Measurements from ENCODE around the gene TLDC2.

TLDC2 gene

GRCh38 chr20:36856195-36856594, 19.7 kb upstream of the TLDC2 start:
- TF ChIP-seq POLR2AphosphoS5 (IDR thresholded peaks at IDR 0.05; ENCODE audit: low read depth, low read length) (no peak), FOXP2 (optimal IDR thresholded peaks at IDR 0.05; ENCODE audit: borderline replicate concordance, extremely low read depth, extremely low read length, insufficient read depth) (no peak), REST (IDR thresholded peaks at IDR 0.05; ENCODE audit: insufficient read depth in 1 of 2, low read depth in 2 of 2, low read length in 2 of 2) (no peak), TAF1 (IDR thresholded peaks at IDR 0.05; ENCODE audit: borderline replicate concordance, insufficient read depth, low read length) (no peak), SIN3A (IDR thresholded peaks at IDR 0.05; ENCODE audit: borderline replicate concordance, insufficient read depth, low read length) (no peak)

- no peak for TF ChIP-seq REST (IDR thresholded peaks at IDR 0.05; ENCODE audit: insufficient read depth in 1 of 2, low read depth in 2 of 2, low read length in 2 of 2)
- peak; percentile 76 for TF ChIP-seq FOXP2 (optimal IDR thresholded peaks at IDR 0.05; ENCODE audit: borderline replicate concordance, extremely low read depth, extremely low read length, insufficient read depth)
Observed at GRCh38 chr20:36856691-36857635, 19.0 kb upstream of the TLDC2 start.

GRCh38 chr20:36859282-36859555, 16.7 kb upstream of the TLDC2 start:
- TF ChIP-seq REST (IDR thresholded peaks at IDR 0.05; ENCODE audit: insufficient read depth in 1 of 2, low read depth in 2 of 2, low read length in 2 of 2) (no peak), POLR2AphosphoS5 (IDR thresholded peaks at IDR 0.05; ENCODE audit: low read depth, low read length) (no peak), TAF1 (IDR thresholded peaks at IDR 0.05; ENCODE audit: borderline replicate concordance, insufficient read depth, low read length) (no peak), SIN3A (IDR thresholded peaks at IDR 0.05; ENCODE audit: borderline replicate concordance, insufficient read depth, low read length) (no peak), FOXP2 (optimal IDR thresholded peaks at IDR 0.05; ENCODE audit: borderline replicate concordance, extremely low read depth, extremely low read length, insufficient read depth) (no peak)

- no peak for TF ChIP-seq TAF1 (IDR thresholded peaks at IDR 0.05; ENCODE audit: borderline replicate concordance, insufficient read depth, low read length)
- TF ChIP-seq FOXP2 (optimal IDR thresholded peaks at IDR 0.05; ENCODE audit: borderline replicate concordance, extremely low read depth, extremely low read length, insufficient read depth) = no peak
- no peak for TF ChIP-seq REST (IDR thresholded peaks at IDR 0.05; ENCODE audit: insufficient read depth in 1 of 2, low read depth in 2 of 2, low read length in 2 of 2)
- TF ChIP-seq SIN3A (IDR thresholded peaks at IDR 0.05; ENCODE audit: borderline replicate concordance, insufficient read depth, low read length) = no peak
- no peak for TF ChIP-seq POLR2AphosphoS5 (IDR thresholded peaks at IDR 0.05; ENCODE audit: low read depth, low read length)
Observed at GRCh38 chr20:36859700-36860330, 16.1 kb upstream of the TLDC2 start.

Measured in PFSK-1 (cell line).